HS-5 (cell line): ENCODE data around the gene BLTP1.
"Not testable (repeated sequence)": the region's sequence is repeated elsewhere in the genome, so short reads cannot be mapped to it uniquely, and the experiment has no call there.

Experiments
- DNase-seq: peaks from one replicate; pipeline ENCODE4 v3.0.0-alpha.2; 2012; ENCODE audit warnings: low read depth

Gene BLTP1, protein sequence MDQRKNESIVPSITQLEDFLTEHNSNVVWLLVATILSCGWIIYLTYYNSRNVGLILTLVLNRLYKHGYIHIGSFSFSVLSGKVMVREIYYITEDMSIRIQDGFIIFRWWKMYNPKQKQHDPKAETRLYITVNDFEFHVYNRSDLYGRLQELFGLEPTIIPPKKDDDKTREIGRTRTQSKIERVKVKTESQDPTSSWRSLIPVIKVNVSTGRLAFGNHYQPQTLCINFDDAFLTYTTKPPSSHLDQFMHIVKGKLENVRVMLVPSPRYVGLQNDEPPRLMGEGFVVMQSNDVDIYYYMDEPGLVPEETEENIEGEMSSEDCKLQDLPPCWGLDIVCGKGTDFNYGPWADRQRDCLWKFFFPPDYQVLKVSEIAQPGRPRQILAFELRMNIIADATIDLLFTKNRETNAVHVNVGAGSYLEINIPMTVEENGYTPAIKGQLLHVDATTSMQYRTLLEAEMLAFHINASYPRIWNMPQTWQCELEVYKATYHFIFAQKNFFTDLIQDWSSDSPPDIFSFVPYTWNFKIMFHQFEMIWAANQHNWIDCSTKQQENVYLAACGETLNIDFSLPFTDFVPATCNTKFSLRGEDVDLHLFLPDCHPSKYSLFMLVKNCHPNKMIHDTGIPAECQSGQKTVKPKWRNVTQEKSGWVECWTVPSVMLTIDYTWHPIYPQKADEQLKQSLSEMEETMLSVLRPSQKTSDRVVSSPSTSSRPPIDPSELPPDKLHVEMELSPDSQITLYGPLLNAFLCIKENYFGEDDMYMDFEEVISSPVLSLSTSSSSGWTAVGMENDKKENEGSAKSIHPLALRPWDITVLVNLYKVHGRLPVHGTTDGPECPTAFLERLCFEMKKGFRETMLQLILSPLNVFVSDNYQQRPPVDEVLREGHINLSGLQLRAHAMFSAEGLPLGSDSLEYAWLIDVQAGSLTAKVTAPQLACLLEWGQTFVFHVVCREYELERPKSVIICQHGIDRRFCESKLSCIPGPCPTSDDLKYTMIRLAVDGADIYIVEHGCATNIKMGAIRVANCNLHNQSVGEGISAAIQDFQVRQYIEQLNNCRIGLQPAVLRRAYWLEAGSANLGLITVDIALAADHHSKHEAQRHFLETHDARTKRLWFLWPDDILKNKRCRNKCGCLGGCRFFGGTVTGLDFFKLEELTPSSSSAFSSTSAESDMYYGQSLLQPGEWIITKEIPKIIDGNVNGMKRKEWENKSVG (N-terminal part only)

GRCh38 chr4:122151982-122152710, at the start of gene BLTP1:
Gene BLTP1 (plus strand): TSS chr4:122152331. CDS start chr4:122170648, 18,317 bp downstream.
- DNase-seq, result peak; percentile 33

- no peak for DNase-seq
Observed at GRCh38 chr4:122104184-122104583, 47.9 kb upstream of the BLTP1 start.

- DNase-seq, result no peak
Observed at GRCh38 chr4:122107680-122108079, 44.5 kb upstream of the BLTP1 start.

DNA sequence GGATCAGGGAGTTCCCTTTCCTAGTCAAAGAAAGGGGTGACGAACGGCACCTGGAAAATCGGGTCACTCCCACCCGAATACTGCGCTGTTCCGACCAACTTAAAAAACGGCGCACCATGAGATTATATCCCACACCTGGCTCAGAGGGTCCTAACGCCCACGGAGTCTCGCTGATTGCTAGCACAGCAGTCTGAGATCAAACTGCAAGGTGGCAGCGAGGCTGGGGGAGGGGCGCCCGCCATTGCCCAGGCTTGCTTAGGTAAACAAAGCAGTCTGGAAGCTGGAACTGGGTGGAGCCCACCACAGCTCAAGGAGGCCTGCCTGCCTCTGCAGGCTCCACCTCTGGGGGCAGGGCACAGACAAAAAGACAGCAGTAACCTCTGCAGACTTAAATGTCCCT, 41.8 kb upstream of the BLTP1 start:
- DNase-seq, result not testable (repeated sequence)

DNA sequence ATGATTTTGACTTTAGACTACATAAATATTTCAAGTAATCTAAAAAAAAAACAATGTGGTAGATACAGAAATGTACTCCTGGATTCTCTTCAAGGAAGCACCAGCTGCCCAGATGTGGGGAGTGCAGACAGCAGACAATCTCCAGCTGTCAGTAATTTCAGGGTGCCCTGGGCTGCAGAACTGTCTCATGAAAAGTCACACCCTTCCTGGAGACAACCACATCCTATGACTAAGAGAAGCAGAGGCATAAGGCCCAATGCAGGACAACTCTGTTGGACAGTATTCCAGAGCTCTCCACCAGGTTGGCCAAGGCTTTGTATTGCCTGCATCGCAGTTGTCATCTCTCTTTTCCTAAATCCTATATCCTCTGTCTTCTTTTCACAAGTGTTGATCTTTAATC, 34.4 kb upstream of the BLTP1 start:
- no peak for DNase-seq

DNA sequence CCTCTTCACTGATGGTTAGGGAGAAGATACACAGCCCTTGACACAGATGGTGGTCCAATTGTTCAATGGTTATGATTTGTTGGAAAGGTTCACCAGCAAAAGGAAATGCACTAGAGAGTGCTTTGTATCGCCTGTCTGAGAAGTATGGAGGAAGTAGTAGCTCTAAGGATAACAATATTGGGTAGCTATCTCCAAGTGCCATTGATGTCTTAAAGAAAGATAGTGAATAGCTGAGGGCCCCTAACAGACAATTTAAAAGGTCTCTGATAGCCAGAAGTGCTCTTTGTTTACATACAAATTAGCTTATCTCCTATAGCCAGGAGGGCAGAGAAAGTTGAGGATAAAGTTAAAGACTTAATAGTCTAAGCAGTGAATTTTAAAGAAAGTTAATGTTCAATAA, 33.9 kb upstream of the BLTP1 start:
- DNase-seq, result no peak

DNA sequence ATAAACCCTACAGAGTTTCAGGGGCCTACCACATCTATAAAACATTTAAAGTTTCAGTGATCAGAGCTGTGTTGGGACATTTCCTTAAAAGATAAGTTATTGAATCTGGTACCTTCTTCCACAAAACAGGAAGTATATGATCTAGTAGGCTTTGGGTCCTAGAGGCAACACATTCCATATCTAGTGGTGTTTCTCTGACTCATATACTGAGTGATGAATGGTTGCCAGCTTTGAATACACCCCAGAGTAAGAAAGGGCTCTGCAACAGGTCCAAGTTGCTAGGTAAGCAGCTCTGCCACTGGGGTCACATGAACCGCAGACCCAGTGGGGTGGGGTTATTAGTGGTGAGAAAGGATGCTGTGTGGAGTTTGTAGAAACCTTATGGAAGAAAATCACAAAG, 32.4 kb upstream of the BLTP1 start:
- no peak for DNase-seq

DNA sequence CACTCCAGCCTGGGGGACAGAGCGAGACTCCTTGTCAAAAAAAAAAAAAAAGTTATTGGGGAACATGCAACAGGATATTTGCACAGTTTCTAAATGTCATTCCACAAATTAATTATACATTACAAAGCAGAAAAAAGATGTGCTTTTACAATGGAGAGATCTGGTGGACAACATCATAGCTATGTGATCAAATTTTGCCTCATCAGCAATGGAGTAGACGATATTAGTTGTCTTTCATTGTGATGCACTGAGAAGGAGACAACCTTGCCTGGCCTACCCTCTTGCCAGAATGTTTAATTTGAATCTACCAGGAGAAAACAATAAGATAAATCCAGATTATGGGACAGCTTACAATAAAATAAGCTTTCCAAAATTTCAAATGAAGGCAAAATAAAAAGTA, 30.5 kb upstream of the BLTP1 start:
- DNase-seq, result no peak

- no peak for DNase-seq
Observed at GRCh38 chr4:122122083-122122482, 30.0 kb upstream of the BLTP1 start.

GRCh38 chr4:122129061-122129460, 23.1 kb upstream of the BLTP1 start:
- no peak for DNase-seq

DNA sequence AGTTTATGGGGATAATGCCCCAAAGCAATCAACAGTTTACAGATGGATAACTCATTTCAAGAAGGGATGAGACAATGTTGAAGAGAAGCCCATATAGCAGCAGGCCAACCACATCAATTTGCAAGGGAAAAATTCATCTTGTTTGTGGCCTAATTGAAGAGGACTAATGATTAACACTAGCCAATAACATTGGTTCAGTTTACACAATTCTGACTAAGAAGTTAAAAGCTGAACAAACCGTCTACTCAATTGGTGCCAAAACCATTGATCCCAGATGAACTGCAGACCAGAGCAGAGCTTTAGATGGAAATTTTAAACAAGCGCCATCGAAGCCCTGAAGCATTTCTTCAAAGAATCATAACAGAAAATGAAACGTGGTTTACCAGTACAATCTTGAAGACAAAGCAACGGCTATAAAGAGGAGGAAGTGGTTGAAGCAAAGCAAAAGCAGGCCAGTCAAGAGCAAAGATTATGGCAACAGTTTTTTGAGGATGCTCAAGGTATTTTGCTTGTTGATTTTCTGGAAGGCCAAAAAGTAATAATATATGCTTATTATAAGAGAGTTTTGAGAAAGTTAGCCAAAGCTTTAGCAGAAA, 20.5 kb upstream of the BLTP1 start:
- DNase-seq, result no peak

DNA sequence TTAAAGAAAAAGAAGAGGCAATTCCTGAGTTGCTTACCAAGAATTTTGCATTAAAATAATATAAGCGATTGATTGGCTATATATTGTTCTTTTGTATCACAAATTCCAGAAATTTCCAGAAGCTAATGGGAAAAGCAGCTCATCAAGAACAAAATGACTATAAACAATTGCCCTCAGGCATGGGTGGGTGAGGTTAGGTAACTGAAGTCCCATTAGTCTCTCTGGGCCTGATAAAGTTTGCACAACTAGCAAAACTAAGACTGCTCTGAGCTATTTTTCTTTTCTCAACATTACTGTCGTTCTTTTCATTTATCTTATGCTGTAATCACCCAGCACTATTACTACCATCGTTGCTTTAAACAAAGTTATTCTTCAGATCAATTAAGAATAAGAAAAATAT, 19.2 kb upstream of the BLTP1 start:
- DNase-seq, result no peak

GRCh38 chr4:122139139-122139538, 13.0 kb upstream of the BLTP1 start:
- DNase-seq, result no peak

GRCh38 chr4:122140834-122141233, 11.3 kb upstream of the BLTP1 start:
- DNase-seq, result no peak

- DNase-seq, result no peak
Observed at GRCh38 chr4:122142687-122143086, 9.4 kb upstream of the BLTP1 start.

DNA sequence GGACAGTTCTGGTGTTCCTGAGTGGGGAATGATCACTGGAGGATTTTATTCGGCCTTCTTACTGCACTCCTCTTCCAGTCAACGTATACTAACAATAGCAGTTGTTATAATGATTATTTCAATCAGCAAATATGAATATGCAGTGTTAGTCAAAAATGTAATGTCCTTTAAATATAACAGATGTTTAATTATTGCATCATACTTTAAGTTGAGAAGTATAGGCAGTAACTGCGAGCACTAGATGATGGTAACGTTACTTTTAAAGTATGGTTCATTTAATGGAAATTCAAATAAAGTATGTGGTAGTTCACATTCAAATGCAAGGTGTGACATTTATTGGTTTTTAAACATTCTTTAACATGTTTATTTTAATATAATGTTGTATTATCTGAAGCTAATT, 5.5 kb upstream of the BLTP1 start:
- DNase-seq, result no peak

GRCh38 chr4:122150931-122151330, 1.2 kb upstream of the BLTP1 start:
- no peak for DNase-seq

GRCh38 chr4:122152711-122153226, 638 bp downstream of the BLTP1 start:
- DNase-seq, result no peak

GRCh38 chr4:122156819-122157218, 4.7 kb downstream of the BLTP1 start:
- DNase-seq, result no peak

DNA sequence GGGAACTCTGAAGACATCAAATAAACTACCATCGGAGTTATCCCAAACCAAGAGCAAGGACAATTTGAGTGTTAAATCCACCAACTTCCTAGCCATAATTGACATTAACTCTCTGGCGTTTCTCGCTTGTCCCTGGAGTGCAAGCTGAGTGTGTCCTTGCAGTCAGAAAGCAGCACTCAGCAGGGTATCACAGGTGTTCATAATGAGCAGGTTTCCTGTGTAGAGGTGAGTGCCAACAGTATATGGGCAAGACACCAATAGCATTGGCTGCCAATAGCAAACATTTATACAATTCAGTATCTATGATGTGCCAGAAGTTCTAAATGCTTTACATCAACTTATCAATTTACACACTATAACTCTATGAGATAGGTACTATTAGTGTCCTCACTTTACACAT, 11.2 kb downstream of the BLTP1 start:
- no peak for DNase-seq

GRCh38 chr4:122163767-122164166, 11.6 kb downstream of the BLTP1 start:
- no peak for DNase-seq
